CD4-positive, alpha-beta T cell (primary cell): Measurements from ENCODE around the gene ZBTB46. TPM values are rescaled to one million over a fixed set of nuclear protein-coding genes. Genes with fewer than 3 reads are reported as not detected.

Experiments
- ATAC-seq: fragments of 200-7000 bp; cut with Tn5 transposase; one replicate; pipeline ENCODE4 v1.10.0; 2022; ENCODE audit warnings: mild to moderate bottlenecking; ENCODE audit not compliant: poor library complexity
- CTCF ChIA-PET: fragments of 350-600 bp; sonication (Branson Sonifier 250); formaldehyde crosslinking; loops from one replicate; lab custom pipeline; 2021; ENCODE audit warnings: antibody characterized with exemption, inconsistent platforms; lab: Charles Lee
- POLR2A ChIA-PET: fragments of 350-600 bp; sonication (Branson Sonifier 250); formaldehyde crosslinking; loops from one replicate; lab custom pipeline; 2021; ENCODE audit warnings: antibody characterized with exemption, inconsistent platforms; lab: Charles Lee
- DNase-seq, 14 experiments: peaks; one replicate each; pipeline ENCODE4 v3.0.0-alpha.2; 2013 to 2020; ENCODE audit warnings: mixed read lengths in 2 of 14
- H3K27ac ChIP-seq, 2 donors: one replicate each; pipeline versions ENCODE4 v1.5.1 to v1.7.0; 2013; ENCODE audit warnings: low read length in 2 of 2, low read depth in 1 of 2, mild to moderate bottlenecking in 1 of 2
- H3K27me3 ChIP-seq, 2 experiments: 1 replicate in 1 of 2; 2 replicates in 1 of 2; pipeline versions ENCODE4 v1.6.1 to v1.7.0; 2013; ENCODE audit warnings: low read length in 2 of 2, control low read depth in 1 of 2, mild to moderate bottlenecking in 1 of 2, moderate library complexity in 1 of 2; ENCODE audit not compliant: insufficient read depth in 2 of 2, control insufficient read depth in 1 of 2
- H3K36me3 ChIP-seq: one replicate; pipeline ENCODE4 v1.6.1; 2013; ENCODE audit warnings: low read length, control low read depth; ENCODE audit not compliant: insufficient read depth
- H3K4me1 ChIP-seq: one replicate; pipeline ENCODE4 v1.6.1; 2013; ENCODE audit warnings: low read length, control low read depth; ENCODE audit not compliant: insufficient read depth
- H3K4me3 ChIP-seq: one replicate; pipeline ENCODE4 v1.5.1; 2013; ENCODE audit warnings: mild to moderate bottlenecking, low read length, moderate library complexity
- H3K9me3 ChIP-seq, 2 experiments: 1 replicate in 1 of 2; 2 replicates in 1 of 2; pipeline versions ENCODE4 v1.6.1 to v1.7.0; 2013; ENCODE audit warnings: low read length in 2 of 2, mild to moderate bottlenecking in 2 of 2, control low read depth in 1 of 2, moderate library complexity in 1 of 2; ENCODE audit not compliant: control insufficient read depth in 1 of 2, insufficient read depth in 1 of 2
- H3K27ac Mint-ChIP-seq: one replicate; pipeline ENCODE4 v1.8.0; 2020; ENCODE audit warnings: mixed read lengths
- H3K27me3 Mint-ChIP-seq: one replicate; pipeline ENCODE4 v1.8.0; 2021; ENCODE audit warnings: mixed read lengths
- H3K36me3 Mint-ChIP-seq: one replicate; pipeline ENCODE4 v1.8.0; 2021; ENCODE audit warnings: low read depth, mixed read lengths
- H3K4me1 Mint-ChIP-seq: one replicate; pipeline ENCODE4 v1.8.0; 2021; ENCODE audit warnings: low read depth, mixed read lengths
- H3K4me3 Mint-ChIP-seq: one replicate; pipeline ENCODE4 v1.8.0; 2020; ENCODE audit warnings: mild to moderate bottlenecking, mixed read lengths
- H3K9me3 Mint-ChIP-seq: one replicate; pipeline ENCODE4 v1.8.0; 2020; ENCODE audit warnings: mixed read lengths
- intact Hi-C, 2 experiments: fragments of 100-400 bp; cut with DNase I in 1 of 2; cut with micrococcal nuclease in 1 of 2; formaldehyde crosslinking; loops; one replicate each; pipeline versions ENCODE4 v1.15.1 to v1.9.0; 2023 to 2025; cut with DNase I, micrococcal nuclease
- total RNA-seq, 174 experiments: library from RNA in 2 of 174; stranded (reverse) in 2 of 174; gene quantifications; one replicate each; pipeline ENCODE4 v1.2.3 and lab custom pipeline; 2021 to 2026
- TF ChIP-seq, protein P1 (sequence below): fragments of 200-600 bp; IDR thresholded peaks from one replicate; pipeline ENCODE4 v1.8.0; 2022; ENCODE audit warnings: antibody characterized with exemption, mild to moderate bottlenecking

The ZBTB46 gene
- total RNA-seq, 2 experiments from 2014 or later = 0.08 to 0.34 TPM

GRCh38 chr20:63759377-63759901 is 71.6 kb downstream of the ZBTB46 start:
- intact Hi-C loops = no loop called here
- ChIA-PET POLR2A (no interaction called here), CTCF (no interaction called here)
- Histone ChIP-seq H3K4me1 (peaks cover 5% of the 10 kb centered on the region), H3K27ac (no peak overlapping the region), H3K36me3 (no peaks in the 10 kb centered on the region), H3K4me3 (no peak overlapping the region), H3K27me3 (no peaks in the 10 kb centered on the region), H3K9me3 (no peaks in the 10 kb centered on the region)
- Mint-ChIP-seq H3K9me3 (no peaks in the 10 kb centered on the region), H3K4me1 (peaks cover 11% of the 10 kb centered on the region), H3K27ac (no peak overlapping the region), H3K4me3 (no peak overlapping the region), H3K27me3 (no peaks in the 10 kb centered on the region), H3K36me3 (no peaks in the 10 kb centered on the region)
- DNase-seq (no peak), ATAC-seq (no peak)
- TF ChIP-seq, protein P1, sequence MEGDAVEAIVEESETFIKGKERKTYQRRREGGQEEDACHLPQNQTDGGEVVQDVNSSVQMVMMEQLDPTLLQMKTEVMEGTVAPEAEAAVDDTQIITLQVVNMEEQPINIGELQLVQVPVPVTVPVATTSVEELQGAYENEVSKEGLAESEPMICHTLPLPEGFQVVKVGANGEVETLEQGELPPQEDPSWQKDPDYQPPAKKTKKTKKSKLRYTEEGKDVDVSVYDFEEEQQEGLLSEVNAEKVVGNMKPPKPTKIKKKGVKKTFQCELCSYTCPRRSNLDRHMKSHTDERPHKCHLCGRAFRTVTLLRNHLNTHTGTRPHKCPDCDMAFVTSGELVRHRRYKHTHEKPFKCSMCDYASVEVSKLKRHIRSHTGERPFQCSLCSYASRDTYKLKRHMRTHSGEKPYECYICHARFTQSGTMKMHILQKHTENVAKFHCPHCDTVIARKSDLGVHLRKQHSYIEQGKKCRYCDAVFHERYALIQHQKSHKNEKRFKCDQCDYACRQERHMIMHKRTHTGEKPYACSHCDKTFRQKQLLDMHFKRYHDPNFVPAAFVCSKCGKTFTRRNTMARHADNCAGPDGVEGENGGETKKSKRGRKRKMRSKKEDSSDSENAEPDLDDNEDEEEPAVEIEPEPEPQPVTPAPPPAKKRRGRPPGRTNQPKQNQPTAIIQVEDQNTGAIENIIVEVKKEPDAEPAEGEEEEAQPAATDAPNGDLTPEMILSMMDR = no peak

GRCh38 chr20:63758152-63758551 is 72.9 kb downstream of the ZBTB46 start:
- TF ChIP-seq, protein P1 = no peak
- Histone ChIP-seq H3K36me3 (no peaks in the 10 kb centered on the region), H3K4me3 (no peak overlapping the region), H3K4me1 (peaks cover 5% of the 10 kb centered on the region), H3K27ac (no peak overlapping the region), H3K9me3 (no peaks in the 10 kb centered on the region), H3K27me3 (no peaks in the 10 kb centered on the region)
- Mint-ChIP-seq H3K4me1 (peaks cover 16% of the 10 kb centered on the region), H3K27me3 (no peaks in the 10 kb centered on the region), H3K27ac (no peak overlapping the region), H3K9me3 (no peaks in the 10 kb centered on the region), H3K36me3 (no peaks in the 10 kb centered on the region), H3K4me3 (no peak overlapping the region)
- ATAC-seq (no peak), DNase-seq (no peak)
- intact Hi-C loops = no loop called here
- CTCF ChIA-PET = no interaction called here
- POLR2A ChIA-PET = no interaction called here

- no peaks in the 10 kb centered on the region for H3K9me3 Mint-ChIP-seq
- ChIA-PET CTCF (no interaction called here), POLR2A (no interaction called here)
- H3K27ac ChIP-seq = no peak overlapping the region
- no peak for ATAC-seq
- no peaks in the 10 kb centered on the region for H3K27me3 ChIP-seq
- DNase-seq = peak in 1 of 14 experiments; percentile 71
- peaks cover 16% of the 10 kb centered on the region for H3K4me1 Mint-ChIP-seq
- H3K9me3 ChIP-seq = no peaks in the 10 kb centered on the region
- no peak overlapping the region for H3K4me3 Mint-ChIP-seq
- intact Hi-C loops = no loop called here
- no peak overlapping the region for H3K4me3 ChIP-seq
- no peak overlapping the region for H3K27ac Mint-ChIP-seq
- no peaks in the 10 kb centered on the region for H3K36me3 ChIP-seq
- peaks cover 15% of the 10 kb centered on the region for H3K4me1 ChIP-seq
- no peaks in the 10 kb centered on the region for H3K36me3 Mint-ChIP-seq
- TF ChIP-seq, protein P1 = no peak
- no peaks in the 10 kb centered on the region for H3K27me3 Mint-ChIP-seq
Measured at GRCh38 chr20:63756648-63756991, 74.4 kb downstream of the ZBTB46 start.
